Measurements from ENCODE around the gene GPX1.
"Not testable (repeated sequence)": the region's sequence is repeated elsewhere in the genome, so short reads cannot be mapped to it uniquely, and the experiment has no call there.

GPX1 gene

GRCh38 chr3:49352281-49352680, 5.9 kb downstream of the GPX1 start:
- Histone ChIP-seq H3K9me3 (ENCODE audit: insufficient read depth, low read depth, low read length) (peaks cover 2% of the 10 kb centered on the region), H2BK5ac (ENCODE audit: low read depth, low read length, poor library complexity) (no peak overlapping the region), H3K27ac (ENCODE audit: low read depth, low read length) (no peak overlapping the region), H3K14ac (ENCODE audit: low read length) (no peak overlapping the region), H3K4ac (ENCODE audit: low read depth, low read length) (no peak overlapping the region), H3K4me3 (ENCODE audit: low read depth, low read length) (no peak overlapping the region), H3K36me3 (ENCODE audit: control insufficient read depth in 1 of 2, insufficient read depth in 2 of 2, low read length in 2 of 2) (peaks cover 9 to 11% of the 10 kb centered on the region in 2 experiments), H4K91ac (ENCODE audit: low read depth, low read length) (no peak overlapping the region), H3K79me1 (ENCODE audit: low read length) (no peaks in the 10 kb centered on the region), H3K4me1 (ENCODE audit: control insufficient read depth in 1 of 2, insufficient read depth in 2 of 2, low read length in 2 of 2) (peaks cover 0 to 4% of the 10 kb centered on the region in 2 experiments), H3K18ac (ENCODE audit: low read length) (no peak overlapping the region), H3K79me2 (ENCODE audit: control insufficient read depth, insufficient read depth, low read length, poor library complexity) (no peaks in the 10 kb centered on the region), H3K23ac (ENCODE audit: low read length) (no peak overlapping the region), H2AK5ac (ENCODE audit: low read length) (no peak overlapping the region), H3K4me2 (ENCODE audit: low read length) (no peak overlapping the region), H4K8ac (ENCODE audit: low read depth, low read length) (no peak overlapping the region), H2BK12ac (ENCODE audit: low read length) (no peak overlapping the region), H3K9ac (ENCODE audit: low read length) (no peak overlapping the region), H3K27me3 (ENCODE audit: insufficient read depth, low read length) (no peaks in the 10 kb centered on the region), H2BK120ac (ENCODE audit: insufficient read depth, low read length, poor library complexity) (no peak overlapping the region), H2AFZ (ENCODE audit: insufficient read depth, low read length, poor library complexity) (no peak overlapping the region), H4K12ac (ENCODE audit: low read depth, low read length) (no peak overlapping the region)
- DNase-seq = peak in 1 of 2 donors; percentile 21
- WGBS (ENCODE audit: extremely low coverage, insufficient coverage, insufficient read length) = no CpG with 5 or more reads among the region's 2 CpGs

GRCh38 chr3:49351521-49352011, 6.6 kb downstream of the GPX1 start:
- Histone ChIP-seq H3K9me3 (ENCODE audit: insufficient read depth, low read depth, low read length) (peaks cover 2% of the 10 kb centered on the region), H3K4me2 (ENCODE audit: low read length) (no peak overlapping the region), H2AFZ (ENCODE audit: insufficient read depth, low read length, poor library complexity) (no peak overlapping the region), H2BK120ac (ENCODE audit: insufficient read depth, low read length, poor library complexity) (no peak overlapping the region), H3K4me3 (ENCODE audit: low read depth, low read length) (no peak overlapping the region), H4K8ac (ENCODE audit: low read depth, low read length) (no peak overlapping the region), H3K18ac (ENCODE audit: low read length) (no peak overlapping the region), H2BK5ac (ENCODE audit: low read depth, low read length, poor library complexity) (no peak overlapping the region), H3K23ac (ENCODE audit: low read length) (no peak overlapping the region), H4K91ac (ENCODE audit: low read depth, low read length) (no peak overlapping the region), H4K12ac (ENCODE audit: low read depth, low read length) (no peak overlapping the region), H3K14ac (ENCODE audit: low read length) (no peak overlapping the region), H3K79me1 (ENCODE audit: low read length) (no peaks in the 10 kb centered on the region), H3K4ac (ENCODE audit: low read depth, low read length) (no peak overlapping the region), H3K79me2 (ENCODE audit: control insufficient read depth, insufficient read depth, low read length, poor library complexity) (no peaks in the 10 kb centered on the region), H3K9ac (ENCODE audit: low read length) (no peak overlapping the region), H3K4me1 (ENCODE audit: control insufficient read depth in 1 of 2, insufficient read depth in 2 of 2, low read length in 2 of 2) (peaks cover 0 to 4% of the 10 kb centered on the region in 2 experiments), H2AK5ac (ENCODE audit: low read length) (no peak overlapping the region), H3K36me3 (ENCODE audit: control insufficient read depth in 1 of 2, insufficient read depth in 2 of 2, low read length in 2 of 2) (peaks cover 8% of the 10 kb centered on the region in 2 experiments), H3K27ac (ENCODE audit: low read depth, low read length) (no peak overlapping the region), H2BK12ac (ENCODE audit: low read length) (no peak overlapping the region), H3K27me3 (ENCODE audit: insufficient read depth, low read length) (no peaks in the 10 kb centered on the region)
- WGBS (ENCODE audit: extremely low coverage, insufficient coverage, insufficient read length) = no CpG with 5 or more reads among the region's 1 CpG
- DNase-seq = peak in 1 of 2 donors; percentile 39

- no peak overlapping the region for H4K8ac ChIP-seq (ENCODE audit: low read depth, low read length)
- no peak overlapping the region for H4K12ac ChIP-seq (ENCODE audit: low read depth, low read length)
- no peaks in the 10 kb centered on the region for H3K79me1 ChIP-seq (ENCODE audit: low read length)
- WGBS (ENCODE audit: extremely low coverage, insufficient coverage, insufficient read length) = no CpG with 5 or more reads among the region's 3 CpGs
- H3K23ac ChIP-seq (ENCODE audit: low read length) = peak overlapping the region; percentile 43
- H2BK5ac ChIP-seq (ENCODE audit: low read depth, low read length, poor library complexity) = no peak overlapping the region
- H3K36me3 ChIP-seq (ENCODE audit: control insufficient read depth in 1 of 2, insufficient read depth in 2 of 2, low read length in 2 of 2) = no peaks in the 10 kb centered on the region
- H2BK120ac ChIP-seq (ENCODE audit: insufficient read depth, low read length, poor library complexity) = no peak overlapping the region
- H3K4me3 ChIP-seq (ENCODE audit: low read depth, low read length) = no peak overlapping the region
- no peak for DNase-seq
- H3K79me2 ChIP-seq (ENCODE audit: control insufficient read depth, insufficient read depth, low read length, poor library complexity) = no peaks in the 10 kb centered on the region
- H3K27ac ChIP-seq (ENCODE audit: low read depth, low read length) = no peak overlapping the region
- H3K27me3 ChIP-seq (ENCODE audit: insufficient read depth, low read length) = no peaks in the 10 kb centered on the region
- H2AK5ac ChIP-seq (ENCODE audit: low read length) = no peak overlapping the region
- no peak overlapping the region for H3K4me2 ChIP-seq (ENCODE audit: low read length)
- no peak overlapping the region for H4K91ac ChIP-seq (ENCODE audit: low read depth, low read length)
- H3K18ac ChIP-seq (ENCODE audit: low read length) = no peak overlapping the region
- no peak overlapping the region for H3K14ac ChIP-seq (ENCODE audit: low read length)
- no peak overlapping the region for H3K9ac ChIP-seq (ENCODE audit: low read length)
- H3K9me3 ChIP-seq (ENCODE audit: insufficient read depth, low read depth, low read length) = no peaks in the 10 kb centered on the region
- no peak overlapping the region for H2BK12ac ChIP-seq (ENCODE audit: low read length)
- H2AFZ ChIP-seq (ENCODE audit: insufficient read depth, low read length, poor library complexity) = no peak overlapping the region
- H3K4me1 ChIP-seq (ENCODE audit: control insufficient read depth in 1 of 2, insufficient read depth in 2 of 2, low read length in 2 of 2) = peaks cover 0 to 4% of the 10 kb centered on the region in 2 experiments
- no peak overlapping the region for H3K4ac ChIP-seq (ENCODE audit: low read depth, low read length)
Measured at GRCh38 chr3:49349348-49350114, 8.6 kb downstream of the GPX1 start.

GRCh38 chr3:49348361-49348760, 9.8 kb downstream of the GPX1 start:
- H2BK120ac ChIP-seq (ENCODE audit: insufficient read depth, low read length, poor library complexity); H4K8ac ChIP-seq (ENCODE audit: low read depth, low read length); H3K23ac ChIP-seq (ENCODE audit: low read length); H3K27ac ChIP-seq (ENCODE audit: low read depth, low read length); H3K79me1 ChIP-seq (ENCODE audit: low read length); H2AK5ac ChIP-seq (ENCODE audit: low read length); H3K4me1 ChIP-seq (ENCODE audit: control insufficient read depth in 1 of 2, insufficient read depth in 2 of 2, low read length in 2 of 2); H3K4ac ChIP-seq (ENCODE audit: low read depth, low read length); H3K14ac ChIP-seq (ENCODE audit: low read length); H3K9me3 ChIP-seq (ENCODE audit: insufficient read depth, low read depth, low read length); H3K9ac ChIP-seq (ENCODE audit: low read length); H3K4me3 ChIP-seq (ENCODE audit: low read depth, low read length); H2BK12ac ChIP-seq (ENCODE audit: low read length); H4K12ac ChIP-seq (ENCODE audit: low read depth, low read length); H2BK5ac ChIP-seq (ENCODE audit: low read depth, low read length, poor library complexity); H4K91ac ChIP-seq (ENCODE audit: low read depth, low read length); H3K18ac ChIP-seq (ENCODE audit: low read length); H3K27me3 ChIP-seq (ENCODE audit: insufficient read depth, low read length); H3K36me3 ChIP-seq (ENCODE audit: control insufficient read depth in 1 of 2, insufficient read depth in 2 of 2, low read length in 2 of 2); H3K79me2 ChIP-seq (ENCODE audit: control insufficient read depth, insufficient read depth, low read length, poor library complexity); H2AFZ ChIP-seq (ENCODE audit: insufficient read depth, low read length, poor library complexity); DNase-seq; H3K4me2 ChIP-seq (ENCODE audit: low read length): not testable (repeated sequence)
- WGBS (ENCODE audit: extremely low coverage, insufficient coverage, insufficient read length) = no CpG with 5 or more reads among the region's 12 CpGs
